GM19438 (cell line): ENCODE data around the gene TMEM108.

Source experiments
- ATAC-seq: cut with Tn5 transposase; IDR thresholded peaks from one replicate; pipeline ENCODE4 v1.9.1; 2021; ENCODE audit warnings: low read depth; ENCODE audit not compliant: unreplicated experiment

TMEM108 gene

GRCh38 chr3:133159498-133160475, 121.6 kb downstream of the TMEM108 start:
- ATAC-seq: no peak

GRCh38 chr3:133161656-133162055, 123.5 kb downstream of the TMEM108 start:
- ATAC-seq: no peak

GRCh38 chr3:133162265-133162664, 124.1 kb downstream of the TMEM108 start:
- ATAC-seq: no peak

GRCh38 chr3:133162670-133163305, 124.6 kb downstream of the TMEM108 start:
- no peak for ATAC-seq

GRCh38 chr3:133167340-133168024, 129.3 kb downstream of the TMEM108 start:
- no peak for ATAC-seq

GRCh38 chr3:133168025-133168401, 129.8 kb downstream of the TMEM108 start:
- no peak for ATAC-seq

GRCh38 chr3:133169331-133170068, 131.3 kb downstream of the TMEM108 start:
- ATAC-seq: no peak

- ATAC-seq: no peak
These were observed 133.6 kb downstream of the TMEM108 start for GRCh38 chr3:133171831-133172230.

GRCh38 chr3:133181392-133182150, 143.4 kb downstream of the TMEM108 start:
- no peak for ATAC-seq

- ATAC-seq: no peak
These were observed 149.7 kb downstream of the TMEM108 start for GRCh38 chr3:133187870-133188379.

GRCh38 chr3:133188996-133189395, 150.8 kb downstream of the TMEM108 start:
- no peak for ATAC-seq

GRCh38 chr3:133189893-133190292, 151.7 kb downstream of the TMEM108 start:
- ATAC-seq: no peak

- no peak for ATAC-seq
These were observed 153.6 kb downstream of the TMEM108 start for GRCh38 chr3:133191818-133192217.

- ATAC-seq: no peak
These were observed 154.3 kb downstream of the TMEM108 start for GRCh38 chr3:133192363-133192945.

GRCh38 chr3:133192967-133193366, 154.8 kb downstream of the TMEM108 start:
- no peak for ATAC-seq

GRCh38 chr3:133196527-133196926, 158.3 kb downstream of the TMEM108 start:
- no peak for ATAC-seq

GRCh38 chr3:133197619-133198018, 159.4 kb downstream of the TMEM108 start:
- ATAC-seq: no peak

GRCh38 chr3:133206921-133207320, 168.7 kb downstream of the TMEM108 start:
- no peak for ATAC-seq

- ATAC-seq: no peak
These were observed 170.0 kb downstream of the TMEM108 start for GRCh38 chr3:133208184-133208583.
